Stomach (tissue), 4 donors: Measurements from ENCODE around the gene DCAF6.

Source experiments
- CTCF ChIP-seq, 7 experiments: fragments of 450-650 bp in 4 of 7; fragments of 200-600 bp in 3 of 7; sonication (generic) in 3 of 7; IDR thresholded peaks; one replicate each; pipeline ENCODE4 v1.5.1; 2016 to 2019; ENCODE audit warnings: antibody characterized with exemption in 7 of 7, control low read depth in 2 of 7, mild to moderate bottlenecking in 1 of 7
- EP300 ChIP-seq: sonication (generic); formaldehyde crosslinking; IDR thresholded peaks from one replicate; pipeline ENCODE4 v1.6.1; 2017; ENCODE audit warnings: antibody characterized with exemption
- POLR2AphosphoS5 ChIP-seq, 3 donors: sonication (generic); formaldehyde crosslinking; IDR thresholded peaks; one replicate each; pipeline ENCODE4 v1.6.1; 2016; ENCODE audit warnings: antibody characterized with exemption in 3 of 3

GRCh38 chr1:167950569-167950968, 14.1 kb downstream of the DCAF6 start:
- no peak for TF ChIP-seq CTCF (IDR thresholded peaks at IDR 0.05)
- no peak for TF ChIP-seq EP300
- TF ChIP-seq POLR2AphosphoS5 (IDR thresholded peaks at IDR 0.05): no peak
